ENCODE measurements around the gene IDUA. TPM values are rescaled to one million over a fixed set of nuclear protein-coding genes. Genes with fewer than 3 reads are reported as not detected.

IDUA gene
- polyA plus RNA-seq, 1 donor (not counting 4 experiments of a cell fraction or from before 2014, with no cell fraction given), result 1.2 TPM

DNA sequence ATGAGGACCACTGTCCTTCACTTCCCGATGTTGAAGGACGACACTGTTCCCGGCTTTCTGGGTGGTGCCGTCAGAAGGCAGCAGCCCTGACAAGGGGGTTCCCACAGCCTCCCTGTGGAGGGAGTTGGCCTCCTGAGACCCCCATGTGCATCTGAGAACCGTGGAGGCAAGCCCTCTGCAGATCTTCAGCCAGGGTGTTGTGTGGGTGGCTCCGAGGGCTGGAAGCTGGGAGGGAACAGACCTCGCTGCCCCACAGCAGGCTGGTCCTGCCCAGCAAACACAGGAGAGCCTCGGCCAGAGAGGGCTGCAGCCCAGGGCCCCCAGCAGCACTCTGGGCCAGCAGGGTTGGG is 29.6 kb upstream of the IDUA start:
- no peak overlapping the region for H3K4me2 ChIP-seq (ENCODE audit: control insufficient read depth, extremely low read depth, insufficient read depth, low read depth, low read length)
- peaks cover 0 to 6% of the 10 kb centered on the region in 2 experiments for H3K36me3 ChIP-seq (ENCODE audit: control insufficient read depth in 2 of 2, extremely low read depth in 1 of 2, insufficient read depth in 2 of 2, low read length in 2 of 2)
- H3K27ac ChIP-seq (ENCODE audit: control insufficient read depth, insufficient read depth, low read length), result no peak overlapping the region
- H3K79me2 ChIP-seq (ENCODE audit: control insufficient read depth, insufficient read depth, low read length), result no peaks in the 10 kb centered on the region
- H3K9me1 ChIP-seq (ENCODE audit: control insufficient read depth, extremely low read depth, insufficient read depth, low read length), result peaks cover 3% of the 10 kb centered on the region
- H4K20me1 ChIP-seq (ENCODE audit: control insufficient read depth, extremely low read depth, insufficient read depth, low read length), result peaks cover 6% of the 10 kb centered on the region
- DNase-seq (ENCODE audit: low read depth, low spot score) (no peak), FAIRE-seq (no peak)
- dilution Hi-C loops (cut with MboI; ENCODE audit: extremely low pct_ligation_motif_present, low sequenced_read_pairs), result no loop called here
- no peaks in the 10 kb centered on the region for H3K9me3 ChIP-seq (ENCODE audit: control insufficient read depth, low read depth, low read length)
- H2AFZ ChIP-seq (ENCODE audit: control insufficient read depth, low read length), result no peak overlapping the region
- no peak for TF ChIP-seq EZH2 (IDR thresholded peaks at IDR 0.05; ENCODE audit: low read length)
- TF ChIP-seq, protein P1, sequence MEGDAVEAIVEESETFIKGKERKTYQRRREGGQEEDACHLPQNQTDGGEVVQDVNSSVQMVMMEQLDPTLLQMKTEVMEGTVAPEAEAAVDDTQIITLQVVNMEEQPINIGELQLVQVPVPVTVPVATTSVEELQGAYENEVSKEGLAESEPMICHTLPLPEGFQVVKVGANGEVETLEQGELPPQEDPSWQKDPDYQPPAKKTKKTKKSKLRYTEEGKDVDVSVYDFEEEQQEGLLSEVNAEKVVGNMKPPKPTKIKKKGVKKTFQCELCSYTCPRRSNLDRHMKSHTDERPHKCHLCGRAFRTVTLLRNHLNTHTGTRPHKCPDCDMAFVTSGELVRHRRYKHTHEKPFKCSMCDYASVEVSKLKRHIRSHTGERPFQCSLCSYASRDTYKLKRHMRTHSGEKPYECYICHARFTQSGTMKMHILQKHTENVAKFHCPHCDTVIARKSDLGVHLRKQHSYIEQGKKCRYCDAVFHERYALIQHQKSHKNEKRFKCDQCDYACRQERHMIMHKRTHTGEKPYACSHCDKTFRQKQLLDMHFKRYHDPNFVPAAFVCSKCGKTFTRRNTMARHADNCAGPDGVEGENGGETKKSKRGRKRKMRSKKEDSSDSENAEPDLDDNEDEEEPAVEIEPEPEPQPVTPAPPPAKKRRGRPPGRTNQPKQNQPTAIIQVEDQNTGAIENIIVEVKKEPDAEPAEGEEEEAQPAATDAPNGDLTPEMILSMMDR (optimal IDR thresholded peaks at IDR 0.05 in 1 of 3, IDR thresholded peaks at IDR 0.05 in 1 of 3, conservative IDR thresholded peaks at IDR 0.05 in 1 of 3; ENCODE audit: extremely low read depth in 1 of 3, insufficient read depth in 2 of 3, low read length in 3 of 3), result no peak
- no peak overlapping the region for H3K4me3 ChIP-seq (ENCODE audit: control insufficient read depth in 2 of 3, extremely low read depth in 1 of 3, insufficient read depth in 2 of 3, low read depth in 1 of 3, low read length in 3 of 3)
- peaks cover 7% of the 10 kb centered on the region for H3K4me1 ChIP-seq (ENCODE audit: control insufficient read depth, extremely low read depth, insufficient read depth, low read length)
- H3K9ac ChIP-seq (ENCODE audit: control insufficient read depth, extremely low read depth, insufficient read depth, low read length), result no peak overlapping the region
- H3K27me3 ChIP-seq (ENCODE audit: control insufficient read depth, extremely low read depth, insufficient read depth, low read length), result no peaks in the 10 kb centered on the region

GRCh38 chr4:957581-958313 is 29.1 kb upstream of the IDUA start:
- no peak overlapping the region for H3K4me2 ChIP-seq (ENCODE audit: control insufficient read depth, extremely low read depth, insufficient read depth, low read depth, low read length)
- H3K79me2 ChIP-seq (ENCODE audit: control insufficient read depth, insufficient read depth, low read length), result no peaks in the 10 kb centered on the region
- H3K9me1 ChIP-seq (ENCODE audit: control insufficient read depth, extremely low read depth, insufficient read depth, low read length), result peaks cover 3% of the 10 kb centered on the region
- FAIRE-seq (no peak), DNase-seq (ENCODE audit: low read depth, low spot score) (no peak)
- dilution Hi-C loops (cut with MboI; ENCODE audit: extremely low pct_ligation_motif_present, low sequenced_read_pairs), result no loop called here
- H4K20me1 ChIP-seq (ENCODE audit: control insufficient read depth, extremely low read depth, insufficient read depth, low read length), result peaks cover 6% of the 10 kb centered on the region
- H3K4me3 ChIP-seq (ENCODE audit: control insufficient read depth in 2 of 3, extremely low read depth in 1 of 3, insufficient read depth in 2 of 3, low read depth in 1 of 3, low read length in 3 of 3), result no peak overlapping the region
- no peaks in the 10 kb centered on the region for H3K27me3 ChIP-seq (ENCODE audit: control insufficient read depth, extremely low read depth, insufficient read depth, low read length)
- H3K27ac ChIP-seq (ENCODE audit: control insufficient read depth, insufficient read depth, low read length), result no peak overlapping the region
- H3K4me1 ChIP-seq (ENCODE audit: control insufficient read depth, extremely low read depth, insufficient read depth, low read length), result peaks cover 7% of the 10 kb centered on the region
- H3K9ac ChIP-seq (ENCODE audit: control insufficient read depth, extremely low read depth, insufficient read depth, low read length), result no peak overlapping the region
- TF ChIP-seq, protein P1 (optimal IDR thresholded peaks at IDR 0.05 in 1 of 3, IDR thresholded peaks at IDR 0.05 in 1 of 3, conservative IDR thresholded peaks at IDR 0.05 in 1 of 3; ENCODE audit: extremely low read depth in 1 of 3, insufficient read depth in 2 of 3, low read length in 3 of 3), result no peak
- no peak for TF ChIP-seq EZH2 (IDR thresholded peaks at IDR 0.05; ENCODE audit: low read length)
- H3K9me3 ChIP-seq (ENCODE audit: control insufficient read depth, low read depth, low read length), result no peaks in the 10 kb centered on the region
- no peak overlapping the region for H2AFZ ChIP-seq (ENCODE audit: control insufficient read depth, low read length)
- H3K36me3 ChIP-seq (ENCODE audit: control insufficient read depth in 2 of 2, extremely low read depth in 1 of 2, insufficient read depth in 2 of 2, low read length in 2 of 2), result peaks cover 0 to 9% of the 10 kb centered on the region in 2 experiments
